DND-41 (cell line): Measurements from ENCODE around the gene WDR73.

Experiments used
- ATAC-seq: fragments of 200-7000 bp; cut with Tn5 transposase; 3 replicates; pipeline ENCODE4 v1.9.1; 2021; ENCODE audit warnings: low read depth; ENCODE audit not compliant: insufficient read depth
- DNase-seq: peaks from one replicate; pipeline ENCODE4 v3.0.0-alpha.2; 2020
- H2AFZ ChIP-seq: 2 replicates; pipeline ENCODE4 v1.6.0; 2012; ENCODE audit warnings: low read depth, low read length
- H3K27ac ChIP-seq: 2 replicates; pipeline ENCODE4 v1.5.1; 2012; ENCODE audit warnings: low read length, inconsistent platforms
- H3K27me3 ChIP-seq: fragments of 200-600 bp; sonication (generic); 2 replicates; pipeline ENCODE4 v1.6.0; 2012; ENCODE audit warnings: low read length, mild to moderate bottlenecking, inconsistent platforms; ENCODE audit not compliant: insufficient read depth, poor library complexity
- H3K36me3 ChIP-seq: 2 replicates; pipeline ENCODE4 v1.5.1; 2012; ENCODE audit warnings: low read length, inconsistent platforms; ENCODE audit not compliant: insufficient read depth
- H3K4me1 ChIP-seq: 2 replicates; pipeline ENCODE4 v1.5.1; 2012; ENCODE audit warnings: mild to moderate bottlenecking, low read length; ENCODE audit not compliant: insufficient read depth
- H3K4me2 ChIP-seq: 2 replicates; pipeline ENCODE4 v1.6.0; 2012; ENCODE audit warnings: mild to moderate bottlenecking, moderate library complexity, low read length, inconsistent platforms; ENCODE audit not compliant: insufficient read depth
- H3K4me3 ChIP-seq, 2 experiments: fragments of 200-600 bp in 1 of 2; shearing (Covaris generic) in 1 of 2; 2 replicates each; pipeline ENCODE4 v1.5.1; 2012 to 2016; ENCODE audit warnings: inconsistent platforms in 2 of 2, low read length in 2 of 2, mild to moderate bottlenecking in 2 of 2, low read depth in 1 of 2, moderate library complexity in 1 of 2
- H3K79me2 ChIP-seq: 2 replicates; pipeline ENCODE4 v1.6.0; 2012; ENCODE audit warnings: low read length, inconsistent platforms; ENCODE audit not compliant: insufficient read depth
- H3K9ac ChIP-seq: 2 replicates; pipeline ENCODE4 v1.6.0; 2012; ENCODE audit warnings: low read depth, mild to moderate bottlenecking, inconsistent platforms, low read length, moderate library complexity
- H3K9me3 ChIP-seq: 2 replicates; pipeline ENCODE4 v1.5.1; 2012; ENCODE audit warnings: low read length, moderate library complexity, mild to moderate bottlenecking, inconsistent platforms; ENCODE audit not compliant: insufficient read depth, severe bottlenecking
- H4K20me1 ChIP-seq: 2 replicates; pipeline ENCODE4 v1.6.0; 2012; ENCODE audit warnings: low read length; ENCODE audit not compliant: insufficient read depth
- EZH2 ChIP-seq: IDR thresholded peaks from 3 replicates; pipeline ENCODE4 v1.6.1; 2012; ENCODE audit warnings: borderline replicate concordance, low read depth, mild to moderate bottlenecking, moderate library complexity, low read length, inconsistent platforms; ENCODE audit not compliant: severe bottlenecking
- TF ChIP-seq, protein P1 (sequence below): IDR thresholded peaks from 2 replicates; pipeline ENCODE4 v1.5.1; 2012; ENCODE audit warnings: borderline replicate concordance, low read length, moderate library complexity, mild to moderate bottlenecking; ENCODE audit not compliant: poor library complexity, severe bottlenecking; ENCODE audit errors: extremely low read depth

WDR73 gene

DNA sequence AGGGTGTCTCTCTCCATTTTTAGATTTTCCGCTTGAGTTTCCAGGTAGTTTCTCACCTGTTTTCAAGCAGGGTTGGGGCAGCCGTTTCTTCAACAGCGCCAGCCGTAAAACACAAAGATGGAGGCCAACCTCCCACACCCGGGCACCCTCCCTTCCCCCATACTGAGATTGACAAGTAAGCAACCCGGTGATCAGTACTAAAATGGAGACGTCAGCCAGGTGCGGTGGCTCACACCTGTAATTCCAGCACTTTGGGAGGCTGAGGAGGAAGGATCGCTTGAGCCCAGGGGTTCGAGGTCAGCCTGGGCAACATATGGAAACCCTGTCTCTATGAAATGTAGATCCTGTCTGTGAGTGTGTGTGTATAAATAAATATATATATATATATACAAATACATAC, 54.2 kb downstream of the WDR73 start:
- Histone ChIP-seq H3K27me3 (no peaks in the 10 kb centered on the region), H3K36me3 (peaks cover 11% of the 10 kb centered on the region), H3K79me2 (peaks cover 35% of the 10 kb centered on the region), H3K9me3 (no peaks in the 10 kb centered on the region), H2AFZ (no peak overlapping the region), H3K4me3 (peak overlapping the region in 1 of 2 experiments; percentile 99; a peak in 1 of 4 replicates), H3K4me1 (peaks cover 68% of the 10 kb centered on the region), H3K9ac (no peak overlapping the region), H3K4me2 (peak overlapping the region; percentile 93), H3K27ac (peak overlapping the region; percentile 92), H4K20me1 (peaks cover 10% of the 10 kb centered on the region)
- ATAC-seq (no peak), DNase-seq (no peak)
- TF ChIP-seq, protein P1, sequence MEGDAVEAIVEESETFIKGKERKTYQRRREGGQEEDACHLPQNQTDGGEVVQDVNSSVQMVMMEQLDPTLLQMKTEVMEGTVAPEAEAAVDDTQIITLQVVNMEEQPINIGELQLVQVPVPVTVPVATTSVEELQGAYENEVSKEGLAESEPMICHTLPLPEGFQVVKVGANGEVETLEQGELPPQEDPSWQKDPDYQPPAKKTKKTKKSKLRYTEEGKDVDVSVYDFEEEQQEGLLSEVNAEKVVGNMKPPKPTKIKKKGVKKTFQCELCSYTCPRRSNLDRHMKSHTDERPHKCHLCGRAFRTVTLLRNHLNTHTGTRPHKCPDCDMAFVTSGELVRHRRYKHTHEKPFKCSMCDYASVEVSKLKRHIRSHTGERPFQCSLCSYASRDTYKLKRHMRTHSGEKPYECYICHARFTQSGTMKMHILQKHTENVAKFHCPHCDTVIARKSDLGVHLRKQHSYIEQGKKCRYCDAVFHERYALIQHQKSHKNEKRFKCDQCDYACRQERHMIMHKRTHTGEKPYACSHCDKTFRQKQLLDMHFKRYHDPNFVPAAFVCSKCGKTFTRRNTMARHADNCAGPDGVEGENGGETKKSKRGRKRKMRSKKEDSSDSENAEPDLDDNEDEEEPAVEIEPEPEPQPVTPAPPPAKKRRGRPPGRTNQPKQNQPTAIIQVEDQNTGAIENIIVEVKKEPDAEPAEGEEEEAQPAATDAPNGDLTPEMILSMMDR, result no peak
- no peak for TF ChIP-seq EZH2

DNA sequence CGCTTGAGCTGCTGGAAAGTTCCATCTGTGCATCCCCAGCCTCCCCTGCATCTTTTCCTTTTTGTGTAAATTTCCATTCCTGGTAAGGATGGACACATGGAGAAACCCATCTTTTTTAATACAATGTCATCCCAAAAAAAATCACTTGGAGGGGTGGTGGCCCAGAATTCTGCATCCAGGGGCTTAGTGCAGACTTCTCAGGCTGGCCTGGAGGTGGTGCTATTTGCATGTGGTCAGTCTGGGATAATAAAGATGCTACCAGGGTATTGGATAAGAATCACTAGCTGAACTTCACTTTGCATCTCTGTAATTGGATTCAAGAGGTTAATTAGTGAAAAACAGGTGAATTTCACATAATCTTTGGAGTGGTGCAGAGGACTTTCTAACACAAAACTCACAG, 55.1 kb downstream of the WDR73 start:
- Histone ChIP-seq H3K4me3 (peak overlapping the region in 1 of 2 experiments; percentile 40; a peak in 2 of 4 replicates), H3K4me2 (peak overlapping the region; percentile 93), H3K36me3 (peaks cover 4% of the 10 kb centered on the region), H2AFZ (peak overlapping the region; percentile 67; the same call in 1 of the 2 replicates), H3K4me1 (peaks cover 67% of the 10 kb centered on the region), H3K27me3 (no peaks in the 10 kb centered on the region), H4K20me1 (peaks cover 6% of the 10 kb centered on the region), H3K79me2 (peaks cover 28% of the 10 kb centered on the region), H3K27ac (peak overlapping the region; percentile 92), H3K9ac (peak overlapping the region; percentile 53), H3K9me3 (no peaks in the 10 kb centered on the region)
- TF ChIP-seq EZH2, result no peak
- TF ChIP-seq, protein P1, result peak; percentile 75
- DNase-seq (peak; percentile 41), ATAC-seq (no peak)

DNA sequence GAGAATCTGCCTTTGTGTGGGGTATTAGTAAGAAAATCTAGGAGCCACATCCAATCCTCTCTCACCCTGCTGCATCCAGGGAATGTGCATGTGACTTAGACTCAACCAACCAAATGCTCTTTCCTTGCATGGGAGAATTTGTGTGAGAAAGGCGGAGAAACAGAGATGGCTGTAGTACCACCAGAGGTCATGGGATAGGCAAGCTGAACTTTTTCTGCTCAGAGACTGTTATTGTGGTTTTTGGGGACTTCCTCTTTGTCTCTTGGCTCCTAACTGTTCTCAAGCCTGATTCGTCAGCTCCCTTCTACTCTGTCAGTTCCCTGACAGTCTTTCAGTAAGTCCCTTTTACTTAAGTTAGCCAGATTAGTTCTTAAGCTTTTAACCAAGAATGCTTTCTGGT, 55.8 kb downstream of the WDR73 start:
- H3K36me3 ChIP-seq, result no peaks in the 10 kb centered on the region
- H3K27ac ChIP-seq, result peak overlapping the region; percentile 92
- peaks cover 23% of the 10 kb centered on the region for H3K79me2 ChIP-seq
- peak overlapping the region in 1 of 2 experiments; percentile 40; a peak in 1 of 4 replicates for H3K4me3 ChIP-seq
- DNase-seq, result peak; percentile 66
- ATAC-seq, result peak; percentile 70
- no peak for TF ChIP-seq EZH2
- TF ChIP-seq, protein P1, result peak; percentile 46
- peaks cover 3% of the 10 kb centered on the region; the same call in 1 of the 2 replicates for H4K20me1 ChIP-seq
- no peaks in the 10 kb centered on the region for H3K9me3 ChIP-seq
- peak overlapping the region; percentile 67 for H2AFZ ChIP-seq
- peak overlapping the region; percentile 53 for H3K9ac ChIP-seq
- H3K4me2 ChIP-seq, result peak overlapping the region; percentile 93
- peaks cover 61% of the 10 kb centered on the region for H3K4me1 ChIP-seq
- H3K27me3 ChIP-seq, result no peaks in the 10 kb centered on the region

DNA sequence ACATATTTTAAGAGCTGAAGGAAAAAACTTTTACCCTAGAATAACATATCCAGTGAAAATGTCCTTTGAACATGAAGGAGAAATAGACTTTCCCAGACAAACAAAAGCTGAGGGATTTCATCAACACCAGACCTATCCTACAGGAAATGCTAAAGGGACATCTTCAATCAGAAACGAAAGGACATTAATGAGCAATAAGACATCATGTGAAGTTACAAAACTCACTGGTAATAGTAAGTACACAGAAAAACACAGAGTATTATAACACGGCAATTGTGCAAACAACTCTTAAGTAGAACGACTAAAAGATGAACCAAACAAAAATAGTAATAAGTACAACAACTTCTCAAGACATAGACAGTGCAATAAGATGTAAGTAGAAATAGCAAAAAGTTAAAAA, 56.8 kb downstream of the WDR73 start:
- Histone ChIP-seq H3K4me1 (peaks cover 52% of the 10 kb centered on the region), H3K79me2 (peaks cover 14% of the 10 kb centered on the region), H3K9ac (no peak overlapping the region), H3K4me3 (no peak overlapping the region), H3K4me2 (no peak overlapping the region), H3K27ac (no peak overlapping the region), H3K36me3 (no peaks in the 10 kb centered on the region), H2AFZ (no peak overlapping the region), H3K9me3 (no peaks in the 10 kb centered on the region), H4K20me1 (peaks cover 3% of the 10 kb centered on the region; the same call in 1 of the 2 replicates), H3K27me3 (no peaks in the 10 kb centered on the region)
- ATAC-seq (no peak), DNase-seq (no peak)
- no peak for TF ChIP-seq EZH2
- TF ChIP-seq, protein P1, result no peak
